Ovary (tissue), 3 donors: ENCODE data around the gene LSM14B.

Experiments used
- CTCF ChIP-seq, 3 donors: fragments of 450-650 bp in 2 of 3; fragments of 200-600 bp in 1 of 3; IDR thresholded peaks; one replicate each; pipeline versions ENCODE4 v1.5.1 to v1.8.0; 2016 to 2022; ENCODE audit warnings: antibody characterized with exemption in 3 of 3, mild to moderate bottlenecking in 1 of 3
- EP300 ChIP-seq: sonication (generic); formaldehyde crosslinking; IDR thresholded peaks from one replicate; pipeline ENCODE4 v1.6.1; 2017; ENCODE audit warnings: antibody characterized with exemption
- donor health status: DM: no; HTN: no; CAD: no.

GRCh38 chr20:62116558-62117361, 5.5 kb upstream of the LSM14B start:
- TF ChIP-seq CTCF (IDR thresholded peaks at IDR 0.05): no peak
- no peak for TF ChIP-seq EP300
